GM19324 (cell line): ENCODE measurements around the gene TMEM182.

ENCODE experiments used
- ATAC-seq: cut with Tn5 transposase; IDR thresholded peaks from one replicate; pipeline ENCODE4 v1.9.1; 2021; ENCODE audit warnings: mild to moderate bottlenecking, moderate library complexity; ENCODE audit not compliant: unreplicated experiment, low FRiP score

The TMEM182 gene

GRCh38 chr2:102798181-102798580 is 36.4 kb downstream of the TMEM182 start:
- ATAC-seq: no peak

DNA sequence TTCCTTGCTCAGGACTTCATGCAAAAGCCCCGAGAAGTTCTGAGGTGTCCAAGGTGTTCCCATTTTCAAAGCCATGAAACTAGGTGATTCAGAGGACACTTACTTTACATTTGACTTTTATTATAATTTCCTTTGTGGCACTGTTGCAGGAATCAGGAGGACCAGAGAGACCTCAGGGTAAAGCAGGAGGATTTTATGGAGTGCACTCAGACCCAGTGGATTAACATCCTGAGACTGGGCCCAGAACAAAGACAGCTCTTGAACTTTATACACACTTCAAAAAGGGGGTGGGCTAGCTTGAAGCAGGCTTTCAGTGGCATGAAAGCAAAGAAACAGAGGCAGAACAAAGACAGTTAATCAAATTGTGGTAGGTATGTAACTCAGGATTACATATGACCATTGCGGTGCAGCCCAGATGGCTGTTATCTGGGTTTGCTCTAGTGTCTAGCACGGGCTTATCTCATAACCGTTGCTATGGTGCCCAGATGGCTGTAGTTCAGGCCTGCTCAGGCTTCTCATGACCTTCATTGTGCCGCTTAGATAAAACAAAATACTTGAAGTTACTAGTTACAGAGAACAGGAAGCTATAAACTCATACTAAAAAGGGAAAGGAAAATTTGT is 39.4 kb downstream of the TMEM182 start:
- no peak for ATAC-seq

GRCh38 chr2:102801858-102802699 is 40.2 kb downstream of the TMEM182 start:
- ATAC-seq: no peak

DNA sequence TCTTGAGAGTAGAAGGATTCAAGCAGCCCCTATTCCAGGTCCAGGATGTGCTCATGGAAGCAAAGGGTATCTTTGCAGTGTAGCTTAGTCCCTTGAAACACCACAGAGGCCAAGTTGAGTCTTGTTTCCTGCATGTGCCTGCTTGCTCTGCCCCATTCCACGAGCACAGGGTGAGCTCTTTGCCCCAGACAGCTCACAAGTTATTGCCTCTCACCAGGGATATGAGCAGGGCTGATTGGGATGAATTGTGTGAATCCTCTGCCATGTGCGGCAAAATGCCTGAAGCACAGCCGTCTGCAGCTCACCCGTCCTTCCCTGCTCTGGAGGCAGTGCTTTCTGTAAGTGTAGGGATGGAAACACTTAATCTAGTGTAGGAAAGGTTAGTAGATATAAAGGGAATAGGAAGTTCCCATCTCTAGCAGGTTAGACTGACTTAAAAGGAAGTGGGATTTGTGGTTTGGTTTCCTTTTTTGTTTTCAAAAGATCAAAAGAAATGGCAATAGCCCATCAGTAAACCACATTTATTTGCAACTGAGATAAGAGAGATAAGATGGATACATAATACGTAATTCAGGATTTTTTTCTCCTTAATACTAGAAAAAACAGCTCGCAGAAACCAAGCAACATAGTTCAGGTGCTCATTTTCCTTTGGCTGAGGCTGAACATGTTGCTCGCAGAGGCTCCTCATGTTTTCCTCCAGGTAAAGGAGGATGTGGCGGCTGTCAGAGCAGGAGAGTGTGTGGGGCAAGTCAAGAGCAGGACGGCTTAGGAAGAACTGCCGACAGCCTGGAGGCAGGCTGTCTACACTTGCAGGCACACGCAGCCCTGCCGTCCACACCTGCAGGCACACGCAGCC is 41.4 kb downstream of the TMEM182 start:
- ATAC-seq: no peak

DNA sequence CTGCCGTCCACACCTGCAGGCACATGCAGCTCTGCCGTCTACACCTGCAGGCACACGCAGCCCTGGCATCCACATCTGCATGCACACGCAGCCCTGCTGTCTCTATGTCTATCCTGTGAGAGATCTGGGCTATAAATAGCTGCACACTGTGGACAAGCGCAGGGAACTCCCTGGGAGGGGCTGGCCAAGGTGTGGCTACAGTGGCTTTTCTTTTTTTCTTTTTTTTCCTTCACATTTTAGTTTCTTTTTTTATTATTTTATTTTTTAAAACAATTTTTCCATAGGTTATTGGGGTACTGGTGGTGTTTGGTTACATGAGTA is 42.0 kb downstream of the TMEM182 start:
- no peak for ATAC-seq

GRCh38 chr2:102806250-102806837 is 44.5 kb downstream of the TMEM182 start:
- ATAC-seq: peak; percentile 76

DNA sequence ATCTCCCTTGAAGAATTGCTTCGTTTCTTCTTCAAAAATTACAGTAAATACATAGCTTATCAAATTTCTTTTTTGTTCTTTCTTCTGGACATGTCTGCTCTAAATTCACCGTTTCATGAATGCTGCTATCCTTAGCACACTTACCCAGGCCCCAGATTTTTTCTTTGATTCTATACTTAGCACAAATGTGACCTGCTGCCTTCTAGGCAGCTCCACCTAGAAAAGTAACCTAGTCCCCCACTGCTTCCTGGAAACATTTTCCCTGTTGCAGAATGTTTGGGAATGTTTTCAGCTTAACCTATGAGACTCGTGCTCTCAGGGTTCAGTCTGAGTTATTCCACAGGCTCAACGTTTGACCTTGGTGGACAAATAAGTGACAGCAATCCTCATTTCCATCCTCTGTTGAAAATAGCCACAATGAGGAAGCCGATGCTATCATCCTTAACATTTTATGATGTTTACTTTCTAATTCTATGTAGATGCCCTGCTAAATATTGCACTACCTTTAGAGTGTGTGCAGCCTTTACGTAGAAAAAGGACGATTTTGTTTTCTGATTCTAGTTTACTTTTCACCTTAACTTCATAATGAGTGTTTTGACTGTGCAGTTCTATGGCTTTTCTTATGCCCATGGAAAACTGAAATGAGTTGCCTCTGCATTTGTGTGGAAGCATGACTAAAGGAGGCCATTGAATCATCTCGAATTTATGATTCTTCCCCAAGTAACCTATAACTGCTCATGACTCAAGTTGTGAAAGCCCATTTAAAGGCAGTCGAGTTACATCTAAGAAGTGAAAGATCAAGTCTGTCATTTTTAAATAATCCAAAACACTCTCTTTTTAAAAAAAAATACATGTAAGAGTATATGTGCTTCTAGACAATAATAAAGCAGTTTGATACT is 47.7 kb downstream of the TMEM182 start:
- no peak for ATAC-seq

DNA sequence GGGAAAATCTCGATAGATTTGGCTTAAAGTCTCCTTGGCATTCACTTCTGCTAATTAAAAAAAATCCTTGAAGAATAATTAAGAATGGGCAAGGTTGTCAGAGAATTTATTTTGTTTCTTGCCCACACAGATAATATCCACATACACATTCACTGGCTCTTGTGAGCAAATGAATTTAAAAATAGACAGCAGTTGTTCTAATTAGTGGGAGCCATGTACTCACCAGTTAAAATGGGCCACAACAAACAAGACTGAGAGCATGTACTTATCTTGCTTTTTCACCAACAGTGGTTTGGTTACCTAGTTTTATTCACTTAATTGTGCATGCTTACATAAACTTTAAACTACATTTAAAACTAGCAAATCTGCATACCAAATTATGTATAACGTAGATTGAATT is 53.5 kb downstream of the TMEM182 start:
- ATAC-seq: no peak

GRCh38 chr2:102826904-102827303 is 65.1 kb downstream of the TMEM182 start:
- no peak for ATAC-seq

- ATAC-seq: no peak
These were observed 71.0 kb downstream of the TMEM182 start for GRCh38 chr2:102832789-102833188.

GRCh38 chr2:102834523-102835273 is 72.9 kb downstream of the TMEM182 start:
- ATAC-seq: no peak

DNA sequence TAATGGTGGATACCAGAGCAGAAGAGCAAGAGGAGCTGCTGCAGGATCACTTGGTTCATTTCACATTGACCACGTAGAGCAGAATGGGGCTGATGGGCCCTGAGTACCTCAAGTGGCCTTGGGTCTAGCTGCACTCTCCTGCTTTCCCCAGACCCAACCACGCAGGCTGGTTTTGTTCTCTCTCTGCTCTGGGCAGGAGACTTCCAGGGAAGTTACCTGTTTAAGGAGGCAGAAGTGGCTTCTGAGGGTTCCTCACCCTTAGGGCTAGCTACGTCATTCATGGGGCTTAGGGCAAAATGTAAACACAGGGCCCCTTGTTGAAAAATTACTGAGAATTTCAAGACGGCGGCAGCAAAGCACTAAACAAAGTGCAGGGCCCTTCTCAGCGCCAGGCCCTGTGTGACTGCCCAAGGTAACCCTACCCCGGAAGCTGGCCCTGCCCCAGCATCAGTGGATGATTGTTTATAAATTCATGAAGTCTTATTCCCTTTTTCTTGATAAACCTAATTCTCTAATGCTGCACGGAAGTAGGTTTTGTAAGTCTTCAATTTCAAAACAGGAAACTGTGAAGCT is 75.9 kb downstream of the TMEM182 start:
- no peak for ATAC-seq

- no peak for ATAC-seq
These were observed 78.0 kb downstream of the TMEM182 start for GRCh38 chr2:102839668-102840388.

DNA sequence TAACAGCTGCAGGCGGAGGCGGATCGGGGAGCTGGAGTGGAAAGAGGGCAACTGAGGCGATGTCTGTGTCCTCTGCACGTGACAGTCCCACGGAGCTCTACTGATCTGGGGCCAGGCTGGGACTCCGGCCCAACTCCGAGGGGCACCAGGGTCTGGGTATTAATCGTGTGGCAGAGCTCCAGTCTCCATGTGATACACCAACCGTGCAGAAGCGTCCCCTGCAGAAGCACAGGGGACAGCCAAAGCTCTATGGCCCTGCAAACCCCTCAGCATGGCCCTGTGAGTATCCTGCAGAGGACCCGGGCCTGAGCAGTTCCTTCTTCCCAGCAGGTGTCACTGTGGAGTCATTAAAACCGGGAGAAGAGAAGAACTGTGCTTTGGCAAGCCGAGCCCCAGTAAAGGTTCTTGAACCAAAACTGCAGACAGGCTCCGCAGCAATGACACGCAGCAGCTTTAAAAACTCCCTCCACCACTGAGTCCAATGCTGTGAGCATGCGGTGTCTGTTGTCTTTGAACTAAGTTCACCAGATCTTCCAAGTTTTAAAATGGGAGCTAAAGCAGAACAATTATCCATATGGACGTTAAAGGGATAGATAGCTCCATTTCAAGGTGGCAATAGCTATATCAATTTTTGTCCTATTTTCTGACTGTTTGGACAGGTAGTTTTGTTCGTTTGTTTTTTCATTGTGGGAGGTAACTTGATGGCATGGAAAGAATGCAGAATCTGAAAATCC is 79.4 kb downstream of the TMEM182 start:
- ATAC-seq: no peak

GRCh38 chr2:102843764-102844443 is 82.1 kb downstream of the TMEM182 start:
- no peak for ATAC-seq

- no peak for ATAC-seq
These were observed 83.1 kb downstream of the TMEM182 start for GRCh38 chr2:102844911-102845310.

- ATAC-seq: no peak
These were observed 86.6 kb downstream of the TMEM182 start for GRCh38 chr2:102848366-102848839.
